Stimulated activated CD4-positive, alpha-beta T cell treated with anti-CD3 and anti-CD28 coated beads, Interleukin-15, amount 100 ng/mL, for 1 hour (primary cell): Measurements from ENCODE around the gene UCN2.

Experiments used
- DNase-seq, 2 donors: peaks; one replicate each; pipeline ENCODE4 v3.0.0-alpha.2; 2020; ENCODE audit warnings: low read depth in 1 of 2, low spot score in 1 of 2

Gene UCN2

GRCh38 chr3:48591886-48592518, 28.4 kb upstream of the UCN2 start:
- no peak for DNase-seq

GRCh38 chr3:48591436-48591835, 27.9 kb upstream of the UCN2 start:
- no peak for DNase-seq

DNA sequence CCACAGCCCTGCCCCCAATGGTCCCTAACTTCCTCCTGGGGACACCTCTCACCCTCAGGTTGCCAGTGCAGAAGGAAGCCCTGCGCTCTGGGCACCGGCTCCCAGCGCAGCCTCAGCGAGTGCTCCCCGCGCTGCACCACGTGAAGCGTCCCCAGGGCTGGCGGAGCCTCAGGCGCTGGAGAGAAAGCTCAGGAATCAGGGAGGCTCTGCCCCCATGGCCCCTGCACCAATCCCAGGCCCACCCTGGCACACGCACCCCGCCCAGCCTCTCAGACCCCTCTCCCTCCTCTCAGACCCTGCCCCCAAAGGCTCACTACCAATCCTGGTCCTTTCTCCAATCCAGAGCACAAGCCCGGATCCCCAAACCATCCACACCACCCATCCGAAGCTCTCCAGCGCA, 24.6 kb upstream of the UCN2 start:
- DNase-seq: no peak

DNA sequence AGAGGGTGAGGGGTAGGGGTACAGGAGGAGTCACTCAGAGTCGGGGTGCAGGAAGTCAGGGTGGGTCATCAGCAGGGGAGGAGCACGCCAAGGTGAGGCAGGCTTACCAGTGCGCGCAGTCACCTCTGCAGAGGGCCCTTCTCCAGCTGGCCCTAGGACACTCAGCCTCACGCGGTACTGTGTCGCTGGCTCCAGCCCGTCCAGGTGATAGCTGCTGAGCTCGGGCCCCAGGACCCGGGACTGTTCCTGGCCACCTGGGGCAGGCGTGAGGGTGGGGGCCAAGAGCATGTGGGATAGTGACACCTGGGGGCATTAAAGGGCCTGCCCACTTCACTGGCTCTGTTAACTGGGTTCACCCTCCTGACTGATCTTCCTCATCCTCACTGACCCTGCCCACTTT, 24.1 kb upstream of the UCN2 start:
- DNase-seq: no peak

DNA sequence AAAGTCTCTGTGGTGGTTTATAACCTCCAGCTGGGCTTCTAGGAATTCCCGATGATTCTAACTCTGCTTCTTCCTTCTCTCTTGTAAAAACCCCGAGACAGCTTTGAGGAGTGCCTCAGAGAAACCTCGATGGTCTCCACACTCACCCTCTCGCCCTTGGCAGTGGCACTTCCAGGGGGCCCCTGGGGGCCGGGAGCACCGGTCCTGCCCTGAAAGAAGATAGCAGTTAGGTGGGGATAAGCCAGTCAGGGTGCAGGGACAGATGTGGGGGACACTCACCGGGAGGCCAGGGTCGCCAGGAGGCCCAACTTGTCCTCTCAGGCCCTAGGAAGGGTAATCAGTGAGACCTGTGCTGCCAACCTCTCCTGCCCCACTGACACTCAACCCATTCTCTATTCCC, 21.8 kb upstream of the UCN2 start:
- DNase-seq: no peak

DNA sequence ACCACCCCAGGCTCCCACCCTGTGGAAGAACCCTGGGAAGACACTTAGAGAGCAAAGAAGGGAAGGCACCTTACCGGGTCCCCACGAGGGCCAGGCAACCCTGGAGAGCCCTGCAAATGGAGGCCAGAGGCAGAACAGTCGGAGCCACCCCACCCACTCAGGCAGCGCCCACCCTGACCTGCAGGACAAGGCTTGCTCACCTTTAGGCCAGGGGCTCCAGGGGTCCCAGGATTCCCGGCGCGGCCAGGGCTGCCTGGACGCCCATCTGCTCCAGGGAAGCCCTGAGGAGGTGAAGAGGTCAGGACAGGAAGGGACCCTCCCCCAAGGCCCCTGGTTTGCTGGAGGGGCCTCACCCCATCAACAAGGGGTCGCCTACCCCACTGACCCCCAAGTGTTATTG, 21.3 kb upstream of the UCN2 start:
- no peak for DNase-seq

- no peak for DNase-seq
These were observed 18.3 kb upstream of the UCN2 start for GRCh38 chr3:48581621-48582481.

DNA sequence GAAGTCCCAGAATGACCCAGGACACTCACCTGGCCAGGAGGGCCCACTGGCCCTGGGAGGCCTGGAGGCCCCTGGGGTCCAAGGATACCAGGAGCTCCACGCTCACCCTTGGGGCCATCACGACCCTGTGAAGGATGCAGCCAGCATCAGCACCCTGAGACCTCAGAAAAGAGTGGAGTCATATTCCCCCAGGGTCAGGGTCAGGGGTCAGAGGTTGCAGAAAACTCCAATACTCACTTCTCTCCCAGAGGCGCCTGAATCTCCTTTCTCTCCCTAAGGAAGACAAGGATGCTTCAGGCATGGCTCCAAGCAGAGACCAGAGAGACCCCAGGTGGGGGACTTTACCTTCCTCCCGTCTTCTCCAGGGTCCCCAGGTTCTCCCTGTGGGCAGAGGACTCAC, 13.1 kb upstream of the UCN2 start:
- no peak for DNase-seq

GRCh38 chr3:48575366-48575765, 11.8 kb upstream of the UCN2 start:
- DNase-seq: no peak

DNA sequence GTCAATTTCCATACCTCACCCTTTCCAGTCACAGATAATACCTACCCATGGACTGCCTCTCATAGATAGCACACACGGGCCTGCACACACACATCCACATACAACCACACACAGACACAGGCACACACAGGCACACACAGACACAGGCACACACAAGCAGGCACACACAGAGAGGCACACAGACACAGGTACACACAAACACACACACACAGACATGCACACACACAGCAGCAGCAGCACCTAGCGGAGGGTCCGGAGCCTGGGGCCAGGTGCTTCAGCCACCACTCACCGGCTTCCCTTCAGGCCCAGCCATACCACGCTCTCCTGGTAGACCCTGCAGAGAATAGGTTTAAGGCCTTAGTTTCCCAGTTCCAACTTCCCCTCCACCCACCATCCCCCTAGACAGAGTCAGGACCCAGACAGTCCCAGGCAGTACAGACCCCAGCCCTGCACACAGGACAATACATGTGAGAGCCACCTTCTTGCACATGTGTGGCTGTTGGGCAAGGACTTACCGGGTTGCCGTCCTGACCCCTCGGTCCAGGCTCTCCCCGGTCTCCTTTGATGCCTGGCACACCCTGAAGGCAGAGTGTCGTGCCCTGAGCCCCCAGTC, 10.5 kb upstream of the UCN2 start:
- DNase-seq: no peak

DNA sequence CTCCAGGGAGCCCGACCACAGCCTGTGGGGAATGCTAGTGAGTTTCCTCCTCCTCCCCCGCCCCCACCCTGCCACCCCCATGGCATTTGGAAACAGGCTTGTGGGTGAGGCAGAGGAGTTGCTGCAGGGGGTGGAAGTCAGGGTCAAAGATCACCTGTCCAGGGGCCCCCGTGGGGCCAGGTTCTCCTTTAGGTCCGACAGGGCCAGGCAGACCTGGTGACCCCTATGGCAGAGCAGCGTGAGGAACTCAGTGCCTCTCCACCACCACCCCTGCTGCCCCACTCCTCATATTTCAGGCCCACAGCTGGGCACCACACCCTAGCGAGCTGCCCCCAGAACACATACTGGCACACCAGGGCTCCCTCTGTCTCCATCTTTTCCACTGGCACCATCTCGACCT, 8.9 kb upstream of the UCN2 start:
- no peak for DNase-seq

GRCh38 chr3:48571938-48572337, 8.4 kb upstream of the UCN2 start:
- no peak for DNase-seq

GRCh38 chr3:48569808-48570450, 6.3 kb upstream of the UCN2 start:
- no peak for DNase-seq

DNA sequence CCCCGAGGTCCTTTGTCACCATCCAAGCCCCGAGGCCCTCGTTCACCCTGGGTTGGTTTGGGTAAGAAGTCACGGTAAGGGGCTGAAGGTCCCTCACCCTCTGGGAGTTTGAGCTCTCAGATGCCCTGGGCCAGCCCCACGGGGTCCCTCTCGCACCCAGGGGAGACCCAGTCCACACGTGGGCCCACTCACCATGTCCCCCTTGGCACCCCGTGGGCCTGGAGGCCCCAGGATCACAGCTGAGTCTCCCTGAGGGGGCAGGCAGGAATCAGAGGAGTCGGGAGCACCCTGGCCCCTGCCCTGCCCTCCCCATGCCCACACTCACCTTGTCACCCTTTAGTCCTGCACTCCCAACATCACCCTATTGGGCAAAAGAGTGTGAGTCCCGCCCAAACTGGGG, 5.8 kb upstream of the UCN2 start:
- DNase-seq: no peak

- no peak for DNase-seq
These were observed 4.9 kb upstream of the UCN2 start for GRCh38 chr3:48568476-48568875.

DNA sequence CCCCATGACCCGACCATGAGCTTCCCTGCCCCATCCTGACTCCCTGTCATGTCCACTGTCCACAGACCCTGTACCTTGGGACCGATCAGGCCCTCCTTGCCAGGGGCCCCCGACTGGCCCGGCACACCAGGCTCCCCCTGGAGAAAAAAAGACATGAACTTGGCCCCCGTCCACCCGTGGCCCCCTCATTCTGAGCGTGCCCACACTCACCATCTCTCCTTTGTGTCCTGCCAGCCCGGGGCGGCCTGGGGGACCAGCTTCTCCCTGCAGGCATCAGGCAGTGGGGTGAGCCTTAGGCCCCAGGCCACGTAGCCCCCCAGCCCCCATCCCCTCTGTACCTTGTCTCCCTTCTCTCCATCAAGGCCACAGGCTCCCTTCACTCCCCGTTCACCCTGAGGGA, 3.9 kb upstream of the UCN2 start:
- no peak for DNase-seq

GRCh38 chr3:48567090-48567489, 3.5 kb upstream of the UCN2 start:
- DNase-seq: no peak

GRCh38 chr3:48566401-48566760, 2.8 kb upstream of the UCN2 start:
- no peak for DNase-seq

DNA sequence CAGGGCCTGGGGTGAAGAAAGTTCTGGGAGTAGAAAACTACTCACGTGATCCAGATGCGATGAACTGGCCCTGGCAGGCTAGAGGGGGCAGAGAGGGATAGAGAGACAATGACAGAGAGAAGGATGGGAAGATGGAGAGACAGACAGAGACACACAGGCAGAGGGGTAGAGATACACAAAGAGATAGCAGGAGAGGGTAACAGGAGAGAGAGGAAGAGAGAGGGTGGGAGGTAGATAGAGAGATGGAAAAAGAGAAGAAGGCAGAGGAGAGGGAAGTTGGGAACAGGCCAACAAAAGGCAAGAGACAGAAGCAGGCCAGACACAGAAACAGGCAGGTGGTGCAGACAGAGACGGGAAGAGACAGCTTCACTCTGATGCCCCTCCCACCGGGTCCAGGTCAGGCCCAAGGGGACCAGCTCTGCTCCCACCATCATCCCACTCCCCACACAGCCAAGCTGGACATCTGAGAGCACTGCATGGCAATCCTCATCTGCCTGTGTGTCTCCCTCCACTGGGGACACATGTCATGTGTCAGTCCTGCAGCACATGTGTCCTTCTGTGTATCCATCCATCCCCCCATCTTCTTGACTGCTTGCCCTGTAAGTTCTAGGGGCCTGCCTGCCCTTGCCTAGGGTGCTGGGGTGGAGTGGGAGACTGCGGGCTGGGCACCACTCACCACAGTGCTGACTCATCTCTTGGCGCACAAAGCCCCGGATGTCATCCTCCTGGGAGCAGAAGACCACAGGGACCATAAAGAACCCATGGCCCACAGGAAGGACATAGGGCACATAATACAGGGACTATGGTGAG, 2.2 kb upstream of the UCN2 start:
- DNase-seq: no peak

- no peak for DNase-seq
These were observed 1.6 kb upstream of the UCN2 start for GRCh38 chr3:48565186-48565585.

GRCh38 chr3:48564667-48565066, 1.1 kb upstream of the UCN2 start:
- DNase-seq: no peak
